Tibial artery (tissue), 4 donors: Measurements from ENCODE around the gene SCN9A.

Source experiments
- DNase-seq, 2 donors: peaks; one replicate each; pipeline ENCODE4 v3.0.0-alpha.2; 2019
- H3K27ac ChIP-seq, 2 donors: fragments of 200-600 bp; sonication (generic) in 1 of 2; 1 replicate in 1 of 2; 2 replicates in 1 of 2; pipeline ENCODE4 v1.5.1; 2018 to 2019; ENCODE audit warnings: mild to moderate bottlenecking in 1 of 2
- H3K27me3 ChIP-seq, 2 donors: fragments of 200-600 bp; sonication (generic) in 1 of 2; one replicate each; pipeline versions ENCODE4 v1.5.1 to v1.6.0; 2016 to 2019
- H3K36me3 ChIP-seq, 3 donors: fragments of 200-600 bp; sonication (generic) in 2 of 3; one replicate each; pipeline ENCODE4 v1.5.1; 2016 to 2019; ENCODE audit warnings: mild to moderate bottlenecking in 2 of 3
- H3K4me1 ChIP-seq, 4 donors: fragments of 200-600 bp; sonication (generic) in 2 of 4; 1 replicate in 3 of 4; 2 replicates in 1 of 4; pipeline ENCODE4 v1.5.1; 2016 to 2019
- H3K4me3 ChIP-seq, 2 donors: fragments of 200-600 bp; sonication (generic) in 1 of 2; 1 replicate in 1 of 2; 2 replicates in 1 of 2; pipeline ENCODE4 v1.5.1; 2018 to 2019; ENCODE audit warnings: mild to moderate bottlenecking in 2 of 2
- H3K9me3 ChIP-seq, 3 donors: fragments of 200-600 bp; sonication (generic) in 1 of 3; one replicate each; pipeline ENCODE4 v1.5.1; 2016 to 2019
- CTCF ChIP-seq, 2 experiments: fragments of 200-600 bp in 1 of 2; fragments of 450-650 bp in 1 of 2; IDR thresholded peaks; one replicate each; pipeline ENCODE4 v1.5.1; 2017 to 2019; ENCODE audit warnings: antibody characterized with exemption in 2 of 2, mild to moderate bottlenecking in 1 of 2, moderate library complexity in 1 of 2
- intact Hi-C: fragments of 100-400 bp; cut with DNase I; formaldehyde crosslinking; loops from one replicate; pipeline ENCODE4 v1.15.0; 2023; ENCODE audit warnings: low total_unique reads

The SCN9A gene

GRCh38 chr2:166269322-166269721, 106.4 kb downstream of the SCN9A start:
- Histone ChIP-seq H3K4me1 (no peaks in the 10 kb centered on the region), H3K36me3 (no peaks in the 10 kb centered on the region), H3K27ac (no peak overlapping the region), H3K4me3 (no peak overlapping the region), H3K27me3 (no peaks in the 10 kb centered on the region), H3K9me3 (no peaks in the 10 kb centered on the region)
- no peak for TF ChIP-seq CTCF (IDR thresholded peaks at IDR 0.05)
- no peak for DNase-seq
- intact Hi-C loops = no loop called here

- Histone ChIP-seq H3K27me3 (no peaks in the 10 kb centered on the region), H3K9me3 (no peaks in the 10 kb centered on the region), H3K4me1 (no peaks in the 10 kb centered on the region), H3K27ac (no peak overlapping the region), H3K36me3 (no peaks in the 10 kb centered on the region), H3K4me3 (no peak overlapping the region)
- no peak for DNase-seq
- TF ChIP-seq CTCF (IDR thresholded peaks at IDR 0.05) = no peak
- intact Hi-C loops = no loop called here
Observed at GRCh38 chr2:166257859-166258258, 117.9 kb downstream of the SCN9A start.

- H3K27me3 ChIP-seq = no peaks in the 10 kb centered on the region
- TF ChIP-seq CTCF (IDR thresholded peaks at IDR 0.05) = no peak
- DNase-seq = no peak
- H3K27ac ChIP-seq = no peak overlapping the region
- H3K9me3 ChIP-seq = no peaks in the 10 kb centered on the region
- no peaks in the 10 kb centered on the region for H3K4me1 ChIP-seq
- H3K36me3 ChIP-seq = no peaks in the 10 kb centered on the region
- intact Hi-C loops = no loop called here
- H3K4me3 ChIP-seq = no peak overlapping the region
Observed at GRCh38 chr2:166256896-166257295, 118.8 kb downstream of the SCN9A start.

- intact Hi-C loops = no loop called here
- H3K4me3 ChIP-seq = no peak overlapping the region
- no peaks in the 10 kb centered on the region for H3K36me3 ChIP-seq
- no peaks in the 10 kb centered on the region for H3K4me1 ChIP-seq
- no peak for DNase-seq
- no peak overlapping the region for H3K27ac ChIP-seq
- no peaks in the 10 kb centered on the region for H3K27me3 ChIP-seq
- TF ChIP-seq CTCF (IDR thresholded peaks at IDR 0.05) = no peak
- no peaks in the 10 kb centered on the region for H3K9me3 ChIP-seq
Observed at GRCh38 chr2:166249318-166249717, 126.4 kb downstream of the SCN9A start.

- intact Hi-C loops = no loop called here
- no peak overlapping the region for H3K27ac ChIP-seq
- DNase-seq = no peak
- TF ChIP-seq CTCF (IDR thresholded peaks at IDR 0.05) = no peak
- no peaks in the 10 kb centered on the region for H3K36me3 ChIP-seq
- H3K9me3 ChIP-seq = no peaks in the 10 kb centered on the region
- H3K4me3 ChIP-seq = no peak overlapping the region
- H3K4me1 ChIP-seq = no peaks in the 10 kb centered on the region
- no peaks in the 10 kb centered on the region for H3K27me3 ChIP-seq
Observed at GRCh38 chr2:166246901-166247300, 128.8 kb downstream of the SCN9A start.

- DNase-seq = no peak
- no peak overlapping the region for H3K27ac ChIP-seq
- H3K4me1 ChIP-seq = no peaks in the 10 kb centered on the region
- no peaks in the 10 kb centered on the region for H3K36me3 ChIP-seq
- no peaks in the 10 kb centered on the region for H3K27me3 ChIP-seq
- H3K4me3 ChIP-seq = no peak overlapping the region
- intact Hi-C loops = no loop called here
- TF ChIP-seq CTCF (IDR thresholded peaks at IDR 0.05) = no peak
- H3K9me3 ChIP-seq = no peaks in the 10 kb centered on the region
Observed at GRCh38 chr2:166242309-166242708, 133.4 kb downstream of the SCN9A start.
